Activated naive CD4-positive, alpha-beta T cell treated with anti-CD3 and anti-CD28 coated beads for 36 hours (primary cell): ENCODE measurements around the gene CDK5RAP2. TPM values are rescaled to one million over a fixed set of nuclear protein-coding genes. Genes with fewer than 3 reads are reported as not detected.

Experiments used
- CTCF ChIA-PET: fragments of 350-600 bp; sonication (Branson Sonifier 250); formaldehyde crosslinking; loops from one replicate; lab custom pipeline; 2021; ENCODE audit warnings: antibody characterized with exemption; lab: Charles Lee
- DNase-seq: peaks from one replicate; pipeline ENCODE4 v3.0.0-alpha.2; 2020
- H3K27ac Mint-ChIP-seq: one replicate; pipeline ENCODE4 v1.8.0; 2021; ENCODE audit warnings: mild to moderate bottlenecking, mixed read lengths
- H3K27me3 Mint-ChIP-seq: one replicate; pipeline ENCODE4 v1.8.0; 2021; ENCODE audit warnings: low read depth, mixed read lengths
- H3K36me3 Mint-ChIP-seq: one replicate; pipeline ENCODE4 v1.8.0; 2021; ENCODE audit warnings: low read depth, mixed read lengths
- H3K4me1 Mint-ChIP-seq: one replicate; pipeline ENCODE4 v1.8.0; 2021; ENCODE audit warnings: low read depth, mixed read lengths
- H3K4me3 Mint-ChIP-seq: one replicate; pipeline ENCODE4 v1.8.0; 2021; ENCODE audit warnings: mild to moderate bottlenecking, moderate library complexity, mixed read lengths
- H3K9me3 Mint-ChIP-seq: one replicate; pipeline ENCODE4 v1.8.0; 2021; ENCODE audit warnings: mixed read lengths
- intact Hi-C: fragments of 100-400 bp; cut with micrococcal nuclease; formaldehyde crosslinking; loops from one replicate; pipeline ENCODE4 v1.15.1; 2023
- total RNA-seq, 2 experiments: library from RNA; stranded (reverse); gene quantifications; one replicate each; pipeline ENCODE4 v1.2.3, GENCODE V29; 2021

Gene CDK5RAP2
- total RNA-seq, 2 experiments from 2014 or later, result 92.7 to 99.7 TPM

DNA sequence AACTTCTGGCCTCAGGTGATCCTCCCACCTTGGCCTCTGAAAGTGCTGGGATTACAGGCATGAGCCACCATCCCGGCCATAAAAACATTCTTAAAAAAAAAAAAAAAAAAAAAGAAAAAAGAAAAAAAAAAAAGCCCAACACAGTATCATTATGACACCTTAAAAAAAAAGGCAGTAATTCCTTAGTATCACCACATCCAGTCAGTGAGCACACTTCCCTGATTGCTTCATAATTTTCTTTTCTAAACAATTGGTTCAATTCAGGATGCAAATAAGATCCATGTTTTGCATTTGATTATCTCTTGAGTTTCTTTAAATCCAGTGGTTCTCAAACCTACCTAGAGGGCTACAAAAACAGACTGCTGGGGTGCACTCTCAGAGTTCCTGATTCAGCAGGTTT lies 182.5 kb downstream of the CDK5RAP2 start:
- Mint-ChIP-seq H3K36me3 (peaks cover 42% of the 10 kb centered on the region), H3K4me1 (peaks cover 30% of the 10 kb centered on the region), H3K4me3 (no peak overlapping the region), H3K27me3 (no peaks in the 10 kb centered on the region), H3K9me3 (no peaks in the 10 kb centered on the region), H3K27ac (no peak overlapping the region)
- intact Hi-C loops, result no loop called here
- CTCF ChIA-PET, result no interaction called here
- DNase-seq, result no peak

GRCh38 chr9:120396931-120397330 lies 183.0 kb downstream of the CDK5RAP2 start:
- intact Hi-C loops, result no loop called here
- Mint-ChIP-seq H3K4me3 (no peak overlapping the region), H3K4me1 (peaks cover 30% of the 10 kb centered on the region), H3K27ac (no peak overlapping the region), H3K9me3 (no peaks in the 10 kb centered on the region), H3K27me3 (no peaks in the 10 kb centered on the region), H3K36me3 (peaks cover 38% of the 10 kb centered on the region)
- no peak for DNase-seq
- CTCF ChIA-PET, result no interaction called here

DNA sequence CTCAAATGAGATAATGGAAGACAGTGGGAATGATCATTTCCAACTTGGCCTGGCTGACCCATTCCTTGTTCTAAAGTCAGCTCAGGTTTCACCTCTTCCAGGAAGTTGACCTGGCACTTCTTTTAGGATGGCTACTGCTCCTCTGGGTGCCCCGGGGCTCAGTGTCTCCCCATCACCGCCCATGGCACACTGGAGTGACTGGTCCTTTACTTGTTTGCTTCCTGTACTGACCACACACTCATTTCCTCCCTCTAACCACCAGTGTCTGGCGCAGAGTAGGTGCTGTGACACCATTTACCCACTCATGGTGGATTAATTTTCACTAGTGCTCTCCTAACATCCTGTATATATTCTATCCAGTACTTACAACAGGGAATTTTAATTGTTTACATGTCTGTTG lies 183.5 kb downstream of the CDK5RAP2 start:
- H3K4me3 Mint-ChIP-seq, result no peak overlapping the region
- peaks cover 30% of the 10 kb centered on the region for H3K4me1 Mint-ChIP-seq
- CTCF ChIA-PET, result no interaction called here
- no peaks in the 10 kb centered on the region for H3K9me3 Mint-ChIP-seq
- peaks cover 39% of the 10 kb centered on the region for H3K36me3 Mint-ChIP-seq
- H3K27me3 Mint-ChIP-seq, result no peaks in the 10 kb centered on the region
- DNase-seq, result no peak
- peak overlapping the region; percentile 31 for H3K27ac Mint-ChIP-seq
- intact Hi-C loops, result no loop called here

DNA sequence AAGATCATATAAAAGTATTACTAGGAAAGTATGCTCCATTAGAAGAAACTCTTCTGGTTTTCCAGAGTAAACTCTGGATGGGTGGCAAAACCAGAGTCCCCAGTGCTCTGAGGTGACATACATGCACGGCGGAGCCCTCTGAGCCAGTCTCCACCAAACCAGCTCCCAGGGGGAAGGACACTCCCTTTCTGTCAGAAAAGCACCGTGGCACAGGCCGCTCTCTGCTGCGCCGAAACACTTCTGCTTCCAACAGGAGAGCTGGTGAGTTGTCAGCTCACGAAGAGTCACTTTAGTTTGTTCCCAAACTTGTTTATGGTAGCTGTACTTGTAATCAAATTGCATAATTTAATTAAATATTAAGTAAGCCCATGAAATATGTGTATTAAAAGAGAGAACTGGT lies 184.6 kb downstream of the CDK5RAP2 start:
- Mint-ChIP-seq H3K4me3 (no peak overlapping the region), H3K9me3 (no peaks in the 10 kb centered on the region), H3K27ac (no peak overlapping the region), H3K36me3 (peaks cover 39% of the 10 kb centered on the region), H3K4me1 (peaks cover 30% of the 10 kb centered on the region), H3K27me3 (no peaks in the 10 kb centered on the region)
- no peak for DNase-seq
- CTCF ChIA-PET, result no interaction called here
- intact Hi-C loops, result no loop called here

DNA sequence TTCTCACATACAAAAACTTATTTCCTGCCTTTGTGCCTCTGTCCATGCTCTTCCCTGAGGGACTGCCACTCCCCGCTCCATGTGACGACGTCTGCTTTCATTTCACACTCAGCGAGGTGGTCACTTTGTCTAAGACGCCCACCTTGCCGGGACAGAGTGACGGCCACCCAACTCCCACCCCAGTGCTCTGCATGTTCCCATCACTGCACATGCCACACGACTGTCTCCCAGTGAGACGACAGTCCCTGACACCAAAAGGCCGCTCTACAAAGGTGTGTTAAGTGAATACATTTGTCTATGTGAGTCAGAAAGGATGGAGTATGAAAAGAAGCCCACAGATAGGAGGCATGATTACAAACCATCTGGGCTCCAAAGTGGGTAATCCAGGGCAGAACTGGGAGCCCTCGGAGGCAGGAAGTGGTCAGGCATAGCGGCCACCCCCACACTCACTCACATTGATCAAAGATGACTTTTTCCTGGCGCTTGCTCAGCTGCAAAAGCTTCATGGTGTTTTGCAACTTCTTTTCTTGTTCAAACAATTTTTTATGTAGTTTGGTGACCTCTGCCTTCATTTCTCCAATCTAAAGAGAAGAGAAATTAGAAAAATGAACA lies 185.8 kb downstream of the CDK5RAP2 start:
- no peaks in the 10 kb centered on the region for H3K27me3 Mint-ChIP-seq
- peaks cover 30% of the 10 kb centered on the region for H3K4me1 Mint-ChIP-seq
- peak; percentile 66 for DNase-seq
- H3K27ac Mint-ChIP-seq, result peak overlapping the region; percentile 77
- H3K9me3 Mint-ChIP-seq, result no peaks in the 10 kb centered on the region
- CTCF ChIA-PET, result no interaction called here
- H3K36me3 Mint-ChIP-seq, result peaks cover 30% of the 10 kb centered on the region
- no peak overlapping the region for H3K4me3 Mint-ChIP-seq
- intact Hi-C loops, result no loop called here

DNA sequence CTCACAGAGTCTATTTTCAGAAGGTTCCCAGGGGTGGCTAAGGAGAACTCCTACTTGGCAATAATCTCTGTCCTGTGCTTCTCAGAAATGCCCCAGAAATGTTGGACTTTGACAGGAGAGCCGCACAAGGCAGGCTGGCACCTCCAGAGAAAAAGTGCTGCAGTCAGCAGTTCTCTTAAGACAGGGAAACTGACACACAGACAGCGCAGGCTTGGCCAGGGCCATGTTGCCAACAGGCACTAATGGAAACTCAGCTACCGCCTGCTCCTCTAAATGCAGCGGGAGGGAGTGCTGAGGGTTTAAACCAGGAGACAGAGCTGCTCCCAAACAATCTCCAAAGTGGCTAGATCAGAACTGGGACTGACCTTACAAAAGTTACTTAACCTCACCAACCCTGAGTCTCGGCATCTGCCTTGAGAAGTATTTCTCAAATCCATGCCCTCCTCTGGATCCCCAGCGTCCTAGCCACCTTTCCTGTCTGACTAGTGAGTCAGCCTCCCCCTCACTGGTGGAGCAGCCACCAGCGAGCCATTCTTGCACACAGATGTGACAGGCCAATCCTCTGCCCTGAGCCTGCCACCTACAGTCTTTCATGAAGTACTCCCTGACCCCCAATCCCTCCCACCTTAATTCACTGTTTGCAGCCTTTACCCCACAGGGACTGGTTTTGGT lies 186.4 kb downstream of the CDK5RAP2 start:
- Mint-ChIP-seq H3K4me1 (peaks cover 30% of the 10 kb centered on the region), H3K27ac (peak overlapping the region; percentile 77), H3K27me3 (no peaks in the 10 kb centered on the region), H3K4me3 (no peak overlapping the region), H3K9me3 (no peaks in the 10 kb centered on the region), H3K36me3 (peaks cover 32% of the 10 kb centered on the region)
- intact Hi-C loops, result no loop called here
- no peak for DNase-seq
- CTCF ChIA-PET, result no interaction called here

GRCh38 chr9:120392711-120393110 lies 187.3 kb downstream of the CDK5RAP2 start:
- H3K4me3 Mint-ChIP-seq, result no peak overlapping the region
- peaks cover 30% of the 10 kb centered on the region for H3K36me3 Mint-ChIP-seq
- intact Hi-C loops, result no loop called here
- H3K4me1 Mint-ChIP-seq, result peaks cover 28% of the 10 kb centered on the region
- DNase-seq, result no peak
- no peak overlapping the region for H3K27ac Mint-ChIP-seq
- H3K27me3 Mint-ChIP-seq, result no peaks in the 10 kb centered on the region
- CTCF ChIA-PET, result no interaction called here
- H3K9me3 Mint-ChIP-seq, result no peaks in the 10 kb centered on the region

GRCh38 chr9:120392245-120392644 lies 187.7 kb downstream of the CDK5RAP2 start:
- peaks cover 26% of the 10 kb centered on the region for H3K4me1 Mint-ChIP-seq
- no peak for DNase-seq
- H3K27ac Mint-ChIP-seq, result no peak overlapping the region
- no peak overlapping the region for H3K4me3 Mint-ChIP-seq
- intact Hi-C loops, result no loop called here
- peaks cover 28% of the 10 kb centered on the region for H3K36me3 Mint-ChIP-seq
- H3K9me3 Mint-ChIP-seq, result no peaks in the 10 kb centered on the region
- CTCF ChIA-PET, result no interaction called here
- H3K27me3 Mint-ChIP-seq, result no peaks in the 10 kb centered on the region

DNA sequence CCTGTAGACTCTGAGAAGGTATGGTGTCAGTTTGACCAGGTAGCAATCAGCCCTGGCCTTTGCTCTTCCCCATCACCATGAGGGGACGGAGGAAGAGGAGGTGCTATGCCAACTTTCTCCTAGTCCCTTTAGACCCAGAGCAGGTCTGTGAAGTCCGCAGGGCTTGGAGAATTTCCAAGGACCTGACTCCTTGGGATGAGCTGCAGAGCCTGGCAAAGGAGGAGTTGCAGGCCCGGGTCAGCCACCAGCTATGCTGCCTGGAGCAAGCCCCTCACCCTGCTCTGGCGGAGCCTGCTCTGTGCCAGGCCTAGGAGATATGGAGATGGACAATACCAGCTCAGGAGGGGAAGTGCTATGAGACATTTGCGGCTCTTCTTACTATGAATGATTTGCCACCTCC lies 188.3 kb downstream of the CDK5RAP2 start:
- H3K9me3 Mint-ChIP-seq, result no peaks in the 10 kb centered on the region
- no peak for DNase-seq
- H3K4me3 Mint-ChIP-seq, result no peak overlapping the region
- intact Hi-C loops, result no loop called here
- H3K4me1 Mint-ChIP-seq, result peaks cover 26% of the 10 kb centered on the region
- H3K27me3 Mint-ChIP-seq, result no peaks in the 10 kb centered on the region
- peaks cover 28% of the 10 kb centered on the region for H3K36me3 Mint-ChIP-seq
- H3K27ac Mint-ChIP-seq, result no peak overlapping the region
- CTCF ChIA-PET, result no interaction called here

DNA sequence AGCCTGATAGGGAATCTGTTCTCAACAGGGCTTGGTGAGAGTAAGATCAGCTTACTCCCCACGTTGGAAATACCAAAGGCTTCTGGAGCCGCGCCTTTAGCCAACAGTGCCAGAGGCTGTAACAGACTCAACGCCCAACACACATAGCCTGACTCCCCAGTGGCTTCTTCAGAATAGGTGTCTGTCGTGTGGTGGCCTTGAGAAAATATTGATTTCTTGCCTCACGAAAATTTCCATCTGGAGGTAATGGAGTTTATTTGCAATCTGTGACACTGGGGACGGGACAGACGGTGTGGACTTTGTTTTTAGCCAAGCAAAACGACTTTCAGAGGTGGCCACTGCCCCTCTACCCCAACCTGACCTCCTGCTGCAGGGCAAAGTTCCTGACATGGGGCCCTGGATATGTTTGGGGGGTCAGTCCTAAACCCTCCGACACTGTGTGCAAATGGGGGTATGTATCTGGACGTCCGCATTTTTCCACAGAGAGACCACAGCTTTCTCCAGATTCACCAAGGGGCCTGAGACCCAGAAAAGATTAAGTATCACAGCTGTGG lies 189.3 kb downstream of the CDK5RAP2 start:
- no peak overlapping the region for H3K4me3 Mint-ChIP-seq
- no peak overlapping the region for H3K27ac Mint-ChIP-seq
- H3K36me3 Mint-ChIP-seq, result peaks cover 28% of the 10 kb centered on the region
- DNase-seq, result no peak
- H3K9me3 Mint-ChIP-seq, result no peaks in the 10 kb centered on the region
- intact Hi-C loops, result no loop called here
- peaks cover 16% of the 10 kb centered on the region for H3K4me1 Mint-ChIP-seq
- H3K27me3 Mint-ChIP-seq, result no peaks in the 10 kb centered on the region
- CTCF ChIA-PET, result no interaction called here

GRCh38 chr9:120389867-120390266 lies 190.1 kb downstream of the CDK5RAP2 start:
- Mint-ChIP-seq H3K36me3 (peaks cover 31% of the 10 kb centered on the region), H3K9me3 (no peaks in the 10 kb centered on the region), H3K4me3 (no peak overlapping the region), H3K27ac (no peak overlapping the region), H3K4me1 (peaks cover 13% of the 10 kb centered on the region), H3K27me3 (no peaks in the 10 kb centered on the region)
- DNase-seq, result no peak
- CTCF ChIA-PET, result no interaction called here
- intact Hi-C loops, result no loop called here

GRCh38 chr9:120389300-120389699 lies 190.7 kb downstream of the CDK5RAP2 start:
- intact Hi-C loops, result no loop called here
- CTCF ChIA-PET, result no interaction called here
- peaks cover 26% of the 10 kb centered on the region for H3K36me3 Mint-ChIP-seq
- no peak for DNase-seq
- no peaks in the 10 kb centered on the region for H3K9me3 Mint-ChIP-seq
- H3K4me1 Mint-ChIP-seq, result peaks cover 7% of the 10 kb centered on the region
- H3K27ac Mint-ChIP-seq, result no peak overlapping the region
- H3K27me3 Mint-ChIP-seq, result no peaks in the 10 kb centered on the region
- no peak overlapping the region for H3K4me3 Mint-ChIP-seq
